Skeletal muscle tissue (tissue), 4 donors: Measurements from ENCODE around the gene CHPF. TPM values are rescaled to one million over a fixed set of nuclear protein-coding genes. Genes with fewer than 3 reads are reported as not detected.

Source experiments
- H3K27ac ChIP-seq: one replicate; pipeline ENCODE4 v1.7.0; 2013; ENCODE audit warnings: mild to moderate bottlenecking, low read depth, low read length, inconsistent platforms
- H3K27me3 ChIP-seq, 3 donors: one replicate each; pipeline ENCODE4 v1.7.0; 2013; ENCODE audit warnings: low read length in 3 of 3; ENCODE audit not compliant: control insufficient read depth in 3 of 3, insufficient read depth in 3 of 3
- H3K36me3 ChIP-seq, 3 donors: one replicate each; pipeline ENCODE4 v1.7.0; 2013; ENCODE audit warnings: low read length in 3 of 3; ENCODE audit not compliant: control insufficient read depth in 3 of 3, insufficient read depth in 3 of 3
- H3K4me1 ChIP-seq, 3 donors: one replicate each; pipeline ENCODE4 v1.7.0; 2013; ENCODE audit warnings: low read length in 3 of 3, mild to moderate bottlenecking in 3 of 3; ENCODE audit not compliant: control insufficient read depth in 3 of 3, insufficient read depth in 3 of 3
- H3K4me3 ChIP-seq, 3 donors: one replicate each; pipeline ENCODE4 v1.7.0; 2013; ENCODE audit warnings: low read length in 3 of 3
- H3K9ac ChIP-seq, 3 donors: one replicate each; pipeline ENCODE4 v1.7.0; 2013; ENCODE audit warnings: low read length in 3 of 3, mild to moderate bottlenecking in 3 of 3, moderate library complexity in 2 of 3, low read depth in 1 of 3
- H3K9me3 ChIP-seq, 3 donors: one replicate each; pipeline ENCODE4 v1.7.0; 2013; ENCODE audit warnings: low read length in 3 of 3; ENCODE audit not compliant: control insufficient read depth in 3 of 3
- total RNA-seq: library from RNA; depleted of rRNA; stranded (reverse); fragments of >200 nt; gene quantifications from one replicate; pipeline ENCODE4 v1.2.3, GENCODE V29; 2014
- donor health status: Osteomylitis.

The CHPF gene
- total RNA-seq, 1 donor from 2014 or later = 33.4 TPM

DNA sequence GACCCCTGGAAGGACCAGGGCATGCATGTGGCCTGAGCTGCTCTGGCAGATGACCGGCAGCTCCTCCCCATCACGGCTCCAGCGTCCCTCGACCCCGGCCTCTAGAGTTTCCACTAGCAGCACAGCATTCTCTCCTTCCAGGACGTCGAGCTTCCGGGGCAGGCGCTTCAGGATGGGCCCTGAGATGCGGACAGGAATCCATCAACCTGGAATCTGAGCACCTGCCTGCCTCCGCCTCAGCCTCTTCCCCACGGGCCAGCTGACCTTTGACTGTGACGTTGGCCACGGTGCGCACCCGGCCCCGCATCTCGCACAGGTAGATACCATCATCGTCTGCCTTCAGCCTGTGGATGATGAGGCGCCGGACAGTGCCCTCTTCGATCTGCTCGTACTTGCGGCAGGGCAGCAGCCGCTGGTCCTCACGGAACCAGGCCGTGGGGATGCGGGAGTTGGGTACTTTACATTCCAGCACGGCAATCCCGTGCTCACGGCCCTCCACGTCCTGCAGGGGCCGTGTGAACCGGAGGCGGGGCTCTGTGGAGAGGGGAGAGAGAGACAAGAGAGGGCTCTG, 24.3 kb upstream of the CHPF start:
- H3K27ac ChIP-seq = no peak overlapping the region
- H3K27me3 ChIP-seq = no peaks in the 10 kb centered on the region
- H3K9me3 ChIP-seq = no peaks in the 10 kb centered on the region
- H3K36me3 ChIP-seq = peaks cover 41 to 47% (median 46%) of the 10 kb centered on the region in 3 donors
- H3K4me3 ChIP-seq = no peak overlapping the region
- H3K9ac ChIP-seq = no peak overlapping the region
- peaks cover 12 to 20% (median 17%) of the 10 kb centered on the region in 3 donors for H3K4me1 ChIP-seq

DNA sequence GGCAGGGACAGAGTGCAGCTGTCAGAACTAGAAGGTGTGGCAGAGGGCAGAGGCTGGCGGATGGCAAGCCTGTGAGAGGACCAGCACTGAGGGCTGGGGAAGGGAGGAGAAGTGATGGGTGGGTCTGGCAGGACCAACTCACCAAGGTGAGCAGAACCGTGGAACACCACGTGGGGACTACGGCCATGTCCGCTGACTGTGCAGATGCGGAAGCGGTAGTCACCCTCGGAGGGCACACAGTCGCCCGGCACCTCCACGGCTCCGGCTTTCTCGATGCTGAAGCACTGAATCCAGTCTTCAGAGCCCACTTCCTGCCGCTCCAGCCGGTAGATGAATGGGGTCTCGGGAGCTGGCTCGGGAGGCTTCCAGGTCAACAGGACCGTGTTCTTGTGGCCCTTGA, 23.5 kb upstream of the CHPF start:
- Histone ChIP-seq H3K27me3 (no peaks in the 10 kb centered on the region), H3K36me3 (peaks cover 48 to 55% (median 54%) of the 10 kb centered on the region in 3 donors), H3K9me3 (no peaks in the 10 kb centered on the region), H3K27ac (no peak overlapping the region), H3K9ac (no peak overlapping the region), H3K4me1 (peaks cover 12 to 19% (median 15%) of the 10 kb centered on the region in 3 donors), H3K4me3 (no peak overlapping the region)

DNA sequence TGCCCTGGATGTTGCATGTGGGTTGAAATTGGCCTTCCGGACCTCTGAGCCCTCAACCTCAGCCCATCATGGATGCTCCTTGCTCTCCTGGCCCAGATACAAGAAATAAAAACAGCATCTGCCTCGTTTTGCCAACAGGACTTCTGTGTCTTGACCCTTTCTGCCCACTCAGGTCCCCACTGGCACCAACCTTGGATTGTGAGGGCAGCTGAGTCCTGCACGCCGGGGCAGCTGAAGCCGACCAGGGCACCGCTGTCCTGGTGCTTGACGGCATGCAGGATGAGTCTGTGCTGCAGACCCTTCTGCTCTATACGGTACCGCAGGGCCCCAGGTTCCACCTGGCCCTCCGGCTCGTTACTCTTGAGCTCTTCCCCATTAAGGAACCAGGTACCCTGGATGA, 23.0 kb upstream of the CHPF start:
- H3K4me3 ChIP-seq = no peak overlapping the region
- H3K36me3 ChIP-seq = peaks cover 53 to 59% (median 59%) of the 10 kb centered on the region in 3 donors
- no peaks in the 10 kb centered on the region for H3K27me3 ChIP-seq
- H3K9ac ChIP-seq = peak overlapping the region in 1 of 3 donors; percentile 33
- H3K9me3 ChIP-seq = no peaks in the 10 kb centered on the region
- peaks cover 7 to 14% (median 10%) of the 10 kb centered on the region in 3 donors for H3K4me1 ChIP-seq
- no peak overlapping the region for H3K27ac ChIP-seq

DNA sequence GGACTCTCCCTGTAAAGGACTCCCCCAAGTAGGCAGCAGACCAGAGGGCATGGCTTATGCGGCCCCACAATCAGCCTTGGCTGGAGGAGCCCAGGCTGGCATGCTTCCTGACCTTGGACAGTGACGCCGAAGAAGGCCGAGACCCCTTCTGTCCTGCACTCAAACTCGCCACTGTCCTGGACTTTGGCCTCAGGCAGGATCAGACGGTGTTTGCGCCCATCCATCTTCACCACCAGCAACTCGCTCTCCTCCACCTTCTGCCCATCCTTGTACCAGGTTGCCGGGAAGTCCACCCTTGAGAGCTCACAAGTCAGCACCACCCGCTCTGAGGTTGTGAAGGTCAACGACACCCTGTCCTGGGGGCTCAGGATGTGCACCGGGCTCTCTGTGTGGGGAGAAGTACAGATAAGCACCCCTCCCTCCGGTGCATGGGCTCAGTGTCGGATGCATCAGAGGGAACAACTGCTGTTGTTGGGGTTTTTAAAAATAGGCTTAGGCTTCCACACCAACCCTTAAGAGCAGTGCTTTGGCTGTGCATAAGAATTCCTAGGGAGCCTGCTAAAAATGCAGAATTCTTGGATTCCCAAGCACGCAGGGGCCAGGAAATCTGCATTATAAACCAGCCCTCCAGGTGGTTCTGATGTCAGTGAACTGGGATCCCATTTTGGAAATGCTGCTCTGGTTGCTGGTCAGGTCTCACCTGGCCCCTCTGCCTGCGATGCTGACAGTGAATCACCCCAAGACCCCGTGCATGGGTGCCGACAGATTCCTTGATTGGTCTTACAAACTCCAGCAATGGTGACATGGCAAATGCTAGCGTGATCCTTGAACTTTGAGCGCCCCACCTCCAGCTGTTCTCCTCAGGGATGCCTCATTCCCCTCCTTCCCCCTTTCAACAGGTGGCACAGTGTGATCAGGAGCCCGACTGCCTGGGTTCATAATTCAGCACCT, 21.8 kb upstream of the CHPF start:
- H3K9me3 ChIP-seq = no peaks in the 10 kb centered on the region
- H3K36me3 ChIP-seq = peaks cover 58 to 68% (median 64%) of the 10 kb centered on the region in 3 donors
- H3K4me3 ChIP-seq = no peak overlapping the region
- peaks cover 6 to 11% (median 9%) of the 10 kb centered on the region in 3 donors for H3K4me1 ChIP-seq
- no peak overlapping the region for H3K27ac ChIP-seq
- H3K27me3 ChIP-seq = no peaks in the 10 kb centered on the region
- no peak overlapping the region for H3K9ac ChIP-seq

DNA sequence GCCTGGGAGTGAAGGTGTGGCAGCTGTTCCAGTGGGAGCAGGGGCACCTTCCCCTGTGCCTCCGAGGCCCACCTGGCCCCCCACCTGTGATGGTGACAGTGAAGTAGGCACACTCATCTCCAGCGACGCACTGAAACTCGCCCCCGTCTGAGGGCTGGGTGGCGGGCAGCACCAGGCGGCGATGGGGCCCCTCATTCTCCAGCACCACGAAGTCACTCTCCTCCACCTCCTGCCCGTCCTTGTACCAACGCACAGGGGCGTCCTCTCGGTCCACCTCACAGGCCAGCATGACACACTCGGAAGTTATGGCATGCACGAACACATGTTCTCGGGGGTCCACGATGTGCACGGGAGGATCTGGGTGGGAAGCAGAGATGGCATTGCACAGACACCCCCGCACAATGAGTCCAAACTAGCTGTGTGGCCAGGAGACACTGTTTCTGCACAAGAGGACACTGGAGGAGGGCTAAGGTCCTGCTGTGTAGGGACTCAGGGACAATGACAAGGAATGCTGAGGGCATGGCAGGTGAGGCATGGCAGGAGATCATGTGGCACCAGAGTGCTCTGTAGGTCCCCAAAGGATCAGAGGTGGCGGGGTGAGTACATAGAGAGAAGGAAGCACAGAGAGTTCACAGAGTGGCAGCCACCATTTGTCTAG, 19.8 kb upstream of the CHPF start:
- Histone ChIP-seq H3K4me3 (no peak overlapping the region), H3K9ac (no peak overlapping the region), H3K27ac (no peak overlapping the region), H3K4me1 (no peaks in the 10 kb centered on the region), H3K36me3 (peaks cover 65 to 70% (median 69%) of the 10 kb centered on the region in 3 donors), H3K9me3 (no peaks in the 10 kb centered on the region), H3K27me3 (no peaks in the 10 kb centered on the region)

- Histone ChIP-seq H3K9me3 (no peaks in the 10 kb centered on the region), H3K27me3 (no peaks in the 10 kb centered on the region), H3K9ac (no peak overlapping the region), H3K27ac (no peak overlapping the region), H3K36me3 (peaks cover 69 to 74% (median 71%) of the 10 kb centered on the region in 3 donors), H3K4me1 (no peaks in the 10 kb centered on the region), H3K4me3 (no peak overlapping the region)
Observed at GRCh38 chr2:219562049-219563020, 18.7 kb upstream of the CHPF start.

DNA sequence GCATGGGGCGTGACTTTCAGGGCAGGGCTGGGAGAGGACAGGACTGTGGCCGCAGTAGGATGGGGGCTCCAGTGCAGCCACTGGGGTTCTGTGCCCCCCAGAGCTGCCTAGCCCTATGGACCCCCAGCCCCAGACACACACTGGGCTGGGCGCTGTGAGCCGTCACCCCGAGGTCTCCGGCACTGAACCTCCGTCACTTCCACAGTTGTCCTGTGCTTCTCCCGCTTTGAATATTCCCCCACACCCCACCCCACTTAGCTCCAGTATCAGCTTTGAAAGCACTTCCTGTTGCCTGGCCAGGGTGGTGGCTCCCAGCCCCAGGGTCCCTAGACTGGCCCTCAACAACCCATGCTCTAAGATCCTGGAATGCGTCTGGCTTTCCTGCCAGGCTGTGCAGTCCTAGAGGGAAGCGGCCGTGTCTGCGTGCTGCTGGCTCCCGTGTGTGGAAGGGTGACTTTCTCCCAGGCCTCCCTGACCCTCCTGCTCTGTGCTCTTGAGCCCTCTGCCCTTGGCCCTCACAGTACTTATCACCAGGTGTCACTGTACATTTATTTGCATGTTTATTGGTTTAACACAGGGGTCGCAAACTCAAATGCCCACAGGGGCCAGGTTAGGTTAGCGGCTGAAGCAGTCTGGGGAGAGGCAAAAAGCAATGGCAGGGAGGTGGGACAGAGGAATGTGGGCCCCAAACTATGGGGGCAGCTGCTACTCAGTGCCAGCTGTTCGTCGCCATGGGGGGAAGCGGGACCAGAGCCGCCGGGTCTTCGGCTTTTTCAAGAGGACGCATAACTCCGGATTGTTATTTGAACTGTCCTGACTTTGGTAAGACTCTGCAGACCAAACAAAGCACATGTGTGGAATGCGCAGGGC, 17.8 kb upstream of the CHPF start:
- no peaks in the 10 kb centered on the region for H3K4me1 ChIP-seq
- peaks cover 65 to 75% (median 70%) of the 10 kb centered on the region in 3 donors for H3K36me3 ChIP-seq
- H3K27ac ChIP-seq = no peak overlapping the region
- H3K9ac ChIP-seq = no peak overlapping the region
- no peaks in the 10 kb centered on the region for H3K9me3 ChIP-seq
- no peaks in the 10 kb centered on the region for H3K27me3 ChIP-seq
- no peak overlapping the region for H3K4me3 ChIP-seq

- H3K9ac ChIP-seq = no peak overlapping the region
- peaks cover 69 to 75% (median 70%) of the 10 kb centered on the region in 3 donors for H3K36me3 ChIP-seq
- H3K9me3 ChIP-seq = no peaks in the 10 kb centered on the region
- H3K27me3 ChIP-seq = no peaks in the 10 kb centered on the region
- H3K4me1 ChIP-seq = no peaks in the 10 kb centered on the region
- no peak overlapping the region for H3K4me3 ChIP-seq
- H3K27ac ChIP-seq = no peak overlapping the region
Observed at GRCh38 chr2:219560893-219561178, 17.2 kb upstream of the CHPF start.
